Loucy (cell line): ENCODE measurements around the gene HS3ST4.

Experiments used
- EZH2phosphoT487 ChIP-seq: fragments of 200-600 bp; IDR thresholded peaks from 2 replicates; pipeline ENCODE4 v1.6.1; 2018; ENCODE audit warnings: antibody characterized with exemption, mild to moderate bottlenecking, moderate library complexity, borderline replicate concordance
- TF ChIP-seq, protein P1 (sequence below): fragments of 200-600 bp; sonication (generic); conservative IDR thresholded peaks from 2 replicates; pipeline ENCODE4 v1.5.1; 2014; ENCODE audit warnings: mild to moderate bottlenecking, antibody characterized with exemption, low read length

DNA sequence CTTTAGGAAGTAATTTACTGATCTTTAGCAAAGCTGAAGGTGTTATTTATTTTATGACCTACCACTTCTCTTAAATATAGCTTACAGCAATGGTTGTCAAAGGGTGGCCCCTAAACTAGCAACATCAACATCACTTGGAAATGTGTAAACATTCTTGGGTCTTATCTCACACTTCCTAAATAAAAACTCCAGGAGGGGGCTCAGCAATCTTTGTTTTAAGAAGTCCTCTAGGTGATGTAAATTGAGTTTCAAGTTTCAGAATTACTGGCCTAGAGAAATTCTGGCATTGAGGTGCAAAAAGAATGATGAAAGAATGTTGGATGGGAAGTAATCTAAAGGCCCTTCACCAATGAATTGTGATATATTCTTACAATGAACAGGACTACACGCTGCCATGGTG lies 142.3 kb downstream of the HS3ST4 start:
- no peak for TF ChIP-seq EZH2phosphoT487
- TF ChIP-seq, protein P1, sequence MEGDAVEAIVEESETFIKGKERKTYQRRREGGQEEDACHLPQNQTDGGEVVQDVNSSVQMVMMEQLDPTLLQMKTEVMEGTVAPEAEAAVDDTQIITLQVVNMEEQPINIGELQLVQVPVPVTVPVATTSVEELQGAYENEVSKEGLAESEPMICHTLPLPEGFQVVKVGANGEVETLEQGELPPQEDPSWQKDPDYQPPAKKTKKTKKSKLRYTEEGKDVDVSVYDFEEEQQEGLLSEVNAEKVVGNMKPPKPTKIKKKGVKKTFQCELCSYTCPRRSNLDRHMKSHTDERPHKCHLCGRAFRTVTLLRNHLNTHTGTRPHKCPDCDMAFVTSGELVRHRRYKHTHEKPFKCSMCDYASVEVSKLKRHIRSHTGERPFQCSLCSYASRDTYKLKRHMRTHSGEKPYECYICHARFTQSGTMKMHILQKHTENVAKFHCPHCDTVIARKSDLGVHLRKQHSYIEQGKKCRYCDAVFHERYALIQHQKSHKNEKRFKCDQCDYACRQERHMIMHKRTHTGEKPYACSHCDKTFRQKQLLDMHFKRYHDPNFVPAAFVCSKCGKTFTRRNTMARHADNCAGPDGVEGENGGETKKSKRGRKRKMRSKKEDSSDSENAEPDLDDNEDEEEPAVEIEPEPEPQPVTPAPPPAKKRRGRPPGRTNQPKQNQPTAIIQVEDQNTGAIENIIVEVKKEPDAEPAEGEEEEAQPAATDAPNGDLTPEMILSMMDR = no peak
